Astrocyte of the cerebellum (primary cell): ENCODE results near the gene PRKCA.

Source experiments
- DNase-seq: peaks from one replicate; pipeline ENCODE4 v3.0.0-alpha.2; 2011; ENCODE audit warnings: low read depth
- H3K4me3 ChIP-seq: 2 replicates; pipeline ENCODE4 v1.5.1; 2011; ENCODE audit warnings: mild to moderate bottlenecking, low read depth, low read length, moderate library complexity
- in situ Hi-C: cut with HindIII; loops from 2 replicates; pipeline ENCODE4 v1.10.0; 2017; ENCODE audit warnings: low sequenced_read_pairs
- TF ChIP-seq, protein P1 (sequence below): IDR thresholded peaks from 2 replicates; pipeline ENCODE4 v1.5.1; 2012; ENCODE audit warnings: low read length, low read depth, moderate library complexity, mild to moderate bottlenecking; ENCODE audit errors: missing control alignments

Gene PRKCA

DNA sequence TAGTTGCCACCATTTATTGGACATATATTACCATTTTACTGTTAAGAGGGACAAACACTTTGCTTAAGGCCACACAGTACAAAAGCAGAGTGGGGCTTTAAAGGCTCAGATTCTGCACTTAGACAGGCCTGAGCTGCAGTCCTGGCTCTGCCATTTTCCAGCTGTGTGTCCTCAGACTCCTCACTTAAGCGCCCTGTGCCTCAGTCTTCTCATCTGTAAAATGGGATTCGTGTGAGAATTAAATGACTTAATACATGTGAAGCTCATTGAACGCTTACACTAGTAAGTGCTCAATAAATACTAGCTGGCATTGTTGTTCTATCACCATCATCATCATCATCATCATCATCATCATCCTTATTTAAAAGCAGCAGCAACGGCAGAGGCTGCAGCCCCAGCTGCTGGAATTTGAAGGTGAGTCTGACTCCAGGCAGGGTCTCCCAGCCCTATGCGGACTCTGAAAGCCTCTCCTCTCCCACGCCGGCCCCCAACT is 532.1 kb downstream of the PRKCA start:
- H3K4me3 ChIP-seq = no peak overlapping the region
- TF ChIP-seq, protein P1, sequence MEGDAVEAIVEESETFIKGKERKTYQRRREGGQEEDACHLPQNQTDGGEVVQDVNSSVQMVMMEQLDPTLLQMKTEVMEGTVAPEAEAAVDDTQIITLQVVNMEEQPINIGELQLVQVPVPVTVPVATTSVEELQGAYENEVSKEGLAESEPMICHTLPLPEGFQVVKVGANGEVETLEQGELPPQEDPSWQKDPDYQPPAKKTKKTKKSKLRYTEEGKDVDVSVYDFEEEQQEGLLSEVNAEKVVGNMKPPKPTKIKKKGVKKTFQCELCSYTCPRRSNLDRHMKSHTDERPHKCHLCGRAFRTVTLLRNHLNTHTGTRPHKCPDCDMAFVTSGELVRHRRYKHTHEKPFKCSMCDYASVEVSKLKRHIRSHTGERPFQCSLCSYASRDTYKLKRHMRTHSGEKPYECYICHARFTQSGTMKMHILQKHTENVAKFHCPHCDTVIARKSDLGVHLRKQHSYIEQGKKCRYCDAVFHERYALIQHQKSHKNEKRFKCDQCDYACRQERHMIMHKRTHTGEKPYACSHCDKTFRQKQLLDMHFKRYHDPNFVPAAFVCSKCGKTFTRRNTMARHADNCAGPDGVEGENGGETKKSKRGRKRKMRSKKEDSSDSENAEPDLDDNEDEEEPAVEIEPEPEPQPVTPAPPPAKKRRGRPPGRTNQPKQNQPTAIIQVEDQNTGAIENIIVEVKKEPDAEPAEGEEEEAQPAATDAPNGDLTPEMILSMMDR = no peak
- in situ Hi-C loops = no loop called here
- DNase-seq = no peak

DNA sequence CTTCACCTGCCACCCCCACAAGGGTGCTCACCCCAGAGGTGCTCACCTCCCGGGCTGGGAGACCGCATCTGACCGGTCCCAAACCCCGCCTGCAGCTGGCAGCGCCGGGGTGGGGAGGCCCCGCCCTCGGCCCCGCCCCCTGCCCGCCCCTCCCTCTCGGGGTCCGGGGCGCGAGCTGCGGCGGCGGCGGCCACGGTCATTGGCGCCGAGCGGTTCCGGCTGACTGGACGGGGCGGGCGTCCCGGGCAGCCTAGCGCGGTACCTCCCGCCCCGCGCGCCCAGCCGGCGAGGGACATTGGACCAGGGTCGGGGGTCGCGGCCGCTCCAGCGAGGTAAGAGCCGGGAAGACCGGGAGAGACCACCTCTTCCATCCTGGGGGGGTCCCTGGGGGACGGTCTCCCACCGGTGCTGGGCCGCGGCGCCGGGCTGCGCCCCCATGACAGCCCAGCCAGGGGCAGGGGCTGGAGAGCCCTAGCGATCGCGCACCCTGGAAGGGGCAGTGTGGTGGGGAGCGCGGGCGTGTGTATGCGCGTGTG is 532.6 kb downstream of the PRKCA start, which contains the start of gene CACNG5:
CACNG5 (plus strand) TSS at position 199 of the 536 bp plus-strand sequence. CDS start 42,216 bp downstream, outside the sequence.
- in situ Hi-C loops = no loop called here

DNA sequence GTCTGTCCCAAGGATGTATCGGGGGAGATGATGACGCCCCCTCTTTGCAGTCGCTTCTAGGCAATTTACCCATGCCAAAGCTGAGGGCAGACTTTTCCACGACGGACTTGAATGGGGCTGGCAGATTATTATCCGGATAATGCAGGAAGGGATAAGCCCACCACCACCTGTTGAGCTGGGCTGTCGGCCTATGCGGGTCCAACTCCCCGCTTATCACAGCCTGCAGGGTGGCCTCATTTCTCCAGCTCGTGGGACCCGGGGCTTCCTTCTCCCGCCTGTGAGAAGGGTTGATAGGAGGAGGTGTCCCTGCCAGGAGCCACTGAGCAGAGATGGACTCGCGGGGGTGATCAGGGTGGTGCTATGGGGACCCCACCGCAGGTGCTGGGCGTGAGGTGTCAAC is 533.1 kb downstream of the PRKCA start:
- no peak for DNase-seq
- TF ChIP-seq, protein P1 = no peak
- in situ Hi-C loops = no loop called here
- no peak overlapping the region for H3K4me3 ChIP-seq

More for the DNA sequence above, 532.6 kb downstream of the PRKCA start, which contains the start of gene CACNG5:
- TF ChIP-seq, protein P1 = no peak
- H3K4me3 ChIP-seq = no peak within 1 kb of the TSS
- no peak for DNase-seq

DNA sequence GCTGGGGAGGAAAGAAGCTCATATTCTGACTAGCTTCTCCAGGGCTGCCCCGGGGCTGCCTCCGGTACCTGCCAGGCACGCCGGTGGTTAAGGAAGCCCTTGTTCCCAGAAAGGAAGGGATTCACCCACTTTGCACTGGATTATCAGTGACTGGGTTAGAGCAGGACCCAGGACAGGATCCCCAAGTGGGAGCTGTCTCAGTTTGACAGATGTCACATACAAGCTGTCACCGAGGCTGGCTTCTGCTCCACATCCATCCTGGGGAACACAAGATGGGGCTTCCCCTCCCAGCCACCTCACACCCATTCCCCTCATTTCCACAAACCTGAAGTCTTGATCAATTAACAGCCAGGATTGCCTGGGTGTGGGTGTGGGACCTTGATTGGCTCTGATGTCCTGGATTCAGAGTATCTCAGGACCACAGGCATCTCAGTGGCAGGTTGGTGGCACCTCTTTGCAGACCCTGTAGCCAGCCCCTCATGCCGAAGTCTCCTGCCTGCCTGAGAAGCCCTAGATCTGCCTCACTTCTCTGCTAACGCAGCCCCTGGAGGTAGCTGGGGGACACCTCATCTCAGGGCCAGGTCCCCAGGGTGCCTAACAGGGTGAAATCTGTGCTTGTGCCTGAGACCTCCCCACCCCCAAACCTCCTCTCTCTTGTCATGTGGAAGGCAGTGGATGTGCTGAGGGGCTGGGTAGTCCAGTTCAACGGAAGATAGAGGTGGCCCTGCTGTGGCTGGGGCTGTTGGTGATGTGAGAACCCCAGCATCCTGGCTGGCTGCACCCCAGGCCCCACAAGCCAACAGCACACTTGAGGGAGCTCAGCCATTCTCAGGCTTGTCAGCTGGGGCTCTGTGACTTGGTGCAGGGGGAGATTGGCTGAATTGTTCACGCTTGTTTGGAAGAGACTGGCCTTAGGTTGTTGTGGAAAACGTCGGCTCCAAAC is 533.9 kb downstream of the PRKCA start:
- in situ Hi-C loops = no loop called here
- no peak for DNase-seq
- TF ChIP-seq, protein P1 = no peak
- no peak overlapping the region for H3K4me3 ChIP-seq

DNA sequence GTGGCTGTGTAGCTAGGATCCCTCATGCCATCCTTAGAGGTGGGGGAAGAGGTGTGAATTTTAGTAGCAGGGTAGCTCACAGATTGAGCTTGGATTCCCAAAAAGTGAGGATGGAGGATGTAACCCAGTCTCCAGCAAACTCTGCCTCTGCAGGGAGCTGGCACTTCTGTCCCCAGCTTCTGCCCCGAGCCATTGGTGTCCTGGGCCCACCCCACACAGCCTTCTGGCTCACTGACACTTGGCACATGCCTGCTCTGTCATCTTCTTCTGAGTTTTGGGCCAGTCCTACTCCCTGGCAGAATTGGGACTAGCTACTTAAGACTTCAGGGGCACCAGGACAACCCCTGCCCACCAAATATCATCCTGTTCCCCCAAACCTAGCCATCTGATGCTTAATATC is 534.8 kb downstream of the PRKCA start:
- DNase-seq = no peak
- in situ Hi-C loops = no loop called here
- no peak overlapping the region for H3K4me3 ChIP-seq
- TF ChIP-seq, protein P1 = no peak

DNA sequence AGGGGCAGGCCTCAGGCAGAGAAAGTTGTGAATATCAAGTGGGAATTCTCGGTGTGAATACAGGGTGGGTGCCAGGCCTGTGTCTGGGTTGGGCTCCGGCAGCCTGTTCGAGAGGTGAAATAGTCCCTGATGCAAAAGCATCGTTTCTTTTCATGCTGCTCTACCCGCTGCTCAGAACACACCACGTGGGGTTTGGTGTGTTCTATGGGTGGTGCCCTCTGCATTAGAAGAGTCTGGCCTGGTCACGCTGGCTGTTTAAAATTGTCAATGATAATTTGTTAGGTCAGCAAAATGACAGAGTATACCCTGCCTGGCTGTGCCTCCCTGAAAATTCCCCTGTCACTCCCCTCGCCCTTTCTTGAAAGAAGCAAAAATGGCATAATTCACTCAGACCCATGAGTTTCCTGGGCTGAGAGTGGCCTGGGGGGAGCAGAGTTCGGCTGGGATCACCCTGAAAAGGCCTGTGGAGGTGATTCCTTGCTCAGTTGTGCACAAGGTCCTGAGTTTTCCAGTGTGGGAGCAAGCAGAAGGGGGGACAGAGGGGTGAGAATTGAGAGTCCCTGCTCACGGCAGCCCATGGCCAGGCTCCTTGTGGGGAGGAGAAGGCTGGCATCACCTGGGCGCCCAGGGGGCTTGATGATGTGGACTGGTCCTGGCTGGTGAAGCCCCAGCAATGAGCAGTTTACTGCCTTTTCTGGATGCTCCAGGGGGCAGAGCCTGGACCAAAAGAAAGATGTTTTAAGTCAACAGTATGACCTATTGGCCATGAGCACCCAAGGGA is 535.7 kb downstream of the PRKCA start:
- TF ChIP-seq, protein P1 = no peak
- H3K4me3 ChIP-seq = no peak overlapping the region
- in situ Hi-C loops = no loop called here
- no peak for DNase-seq
